Immature natural killer cell (primary cell): ENCODE measurements around the gene INTS6L. TPM values are rescaled to one million over a fixed set of nuclear protein-coding genes. Genes with fewer than 3 reads are reported as not detected.
"Not testable (repeated sequence)": the region's sequence is repeated elsewhere in the genome, so short reads cannot be mapped to it uniquely, and the experiment has no call there.

Experiments used
- DNase-seq, 3 donors: peaks; one replicate each; pipeline ENCODE4 v3.0.0; 2022; ENCODE audit warnings: mixed read lengths in 1 of 3
- H3K27ac Mint-ChIP-seq, 6 donors: one replicate each; pipeline ENCODE4 v1.8.0; 2020; ENCODE audit warnings: mixed read lengths in 6 of 6, mild to moderate bottlenecking in 5 of 6, inconsistent platforms in 4 of 6, moderate library complexity in 3 of 6
- H3K27me3 Mint-ChIP-seq, 3 donors: one replicate each; pipeline ENCODE4 v1.8.0; 2020 to 2021; ENCODE audit warnings: low read depth in 3 of 3, mild to moderate bottlenecking in 3 of 3, mixed read lengths in 3 of 3, moderate library complexity in 3 of 3, inconsistent platforms in 1 of 3
- H3K36me3 Mint-ChIP-seq, 3 donors: one replicate each; pipeline ENCODE4 v1.8.0; 2020; ENCODE audit warnings: mixed read lengths in 3 of 3, inconsistent platforms in 2 of 3, mild to moderate bottlenecking in 2 of 3
- H3K4me1 Mint-ChIP-seq, 2 donors: one replicate each; pipeline ENCODE4 v1.8.0; 2020; ENCODE audit warnings: inconsistent platforms in 2 of 2, mild to moderate bottlenecking in 2 of 2, mixed read lengths in 2 of 2, moderate library complexity in 1 of 2
- H3K4me3 Mint-ChIP-seq, 5 donors: one replicate each; pipeline ENCODE4 v1.8.0; 2020; ENCODE audit warnings: mild to moderate bottlenecking in 5 of 5, mixed read lengths in 5 of 5, inconsistent platforms in 3 of 5, moderate library complexity in 3 of 5
- H3K9me3 Mint-ChIP-seq, 6 donors: one replicate each; pipeline ENCODE4 v1.8.0; 2020; ENCODE audit warnings: mild to moderate bottlenecking in 6 of 6, mixed read lengths in 6 of 6, inconsistent platforms in 4 of 6, moderate library complexity in 3 of 6
- polyA plus RNA-seq, 3 donors: library from polyadenylated mRNA; unstranded; fragments of 300-500 nt; fragmentation: Illumina TruSeq; gene quantifications; one replicate each; pipeline ENCODE4 v1.2.3, GENCODE V29; 2021

The INTS6L gene
- polyA plus RNA-seq, 3 donors from 2014 or later = 3.2 to 5.7 (median 3.8) TPM

- Mint-ChIP-seq H3K27me3 (peaks cover 9 to 18% (median 10%) of the 10 kb centered on the region in 3 donors), H3K27ac (no peak overlapping the region), H3K4me1 (no peaks in the 10 kb centered on the region), H3K9me3 (no peaks in the 10 kb centered on the region), H3K36me3 (no peaks in the 10 kb centered on the region), H3K4me3 (no peak overlapping the region)
- no peak for DNase-seq
Measured at GRCh38 chrX:135591871-135592270, 71.4 kb downstream of the INTS6L start.

GRCh38 chrX:135594049-135594448, 73.6 kb downstream of the INTS6L start:
- H3K4me3 Mint-ChIP-seq, H3K9me3 Mint-ChIP-seq, H3K27ac Mint-ChIP-seq, H3K36me3 Mint-ChIP-seq, H3K4me1 Mint-ChIP-seq, DNase-seq: not testable (repeated sequence)
- peaks cover 9 to 18% (median 10%) of the 10 kb centered on the region in 3 donors for H3K27me3 Mint-ChIP-seq

- not testable (repeated sequence) for H3K36me3 Mint-ChIP-seq, H3K4me3 Mint-ChIP-seq, DNase-seq, H3K4me1 Mint-ChIP-seq, H3K9me3 Mint-ChIP-seq, H3K27ac Mint-ChIP-seq
- H3K27me3 Mint-ChIP-seq = peaks cover 9 to 18% (median 10%) of the 10 kb centered on the region in 3 donors
Measured at GRCh38 chrX:135594453-135594852, 74.0 kb downstream of the INTS6L start.

GRCh38 chrX:135595543-135595942, 75.1 kb downstream of the INTS6L start:
- Mint-ChIP-seq H3K4me1 (no peaks in the 10 kb centered on the region), H3K27me3 (peaks cover 10 to 18% (median 12%) of the 10 kb centered on the region in 3 donors), H3K9me3 (no peaks in the 10 kb centered on the region), H3K36me3 (no peaks in the 10 kb centered on the region), H3K4me3 (no peak overlapping the region), H3K27ac (no peak overlapping the region)
- no peak for DNase-seq

- Mint-ChIP-seq H3K36me3 (no peaks in the 10 kb centered on the region), H3K27me3 (peaks cover 10 to 15% (median 12%) of the 10 kb centered on the region in 3 donors), H3K4me1 (no peaks in the 10 kb centered on the region), H3K27ac (no peak overlapping the region), H3K4me3 (no peak overlapping the region), H3K9me3 (no peaks in the 10 kb centered on the region)
- peak; percentile 3 to 39 (median 22) for DNase-seq
Measured at GRCh38 chrX:135596495-135596894, 76.0 kb downstream of the INTS6L start.

- peaks cover 0 to 8% (median 0%) of the 10 kb centered on the region in 3 donors for H3K27me3 Mint-ChIP-seq
- no peak overlapping the region for H3K4me3 Mint-ChIP-seq
- H3K36me3 Mint-ChIP-seq = no peaks in the 10 kb centered on the region
- no peaks in the 10 kb centered on the region for H3K4me1 Mint-ChIP-seq
- H3K9me3 Mint-ChIP-seq = no peaks in the 10 kb centered on the region
- DNase-seq = no peak
- no peak overlapping the region for H3K27ac Mint-ChIP-seq
Measured at GRCh38 chrX:135605906-135606305, 85.4 kb downstream of the INTS6L start.

- H3K4me1 Mint-ChIP-seq, H3K27me3 Mint-ChIP-seq, H3K27ac Mint-ChIP-seq, H3K9me3 Mint-ChIP-seq, H3K36me3 Mint-ChIP-seq, DNase-seq, H3K4me3 Mint-ChIP-seq: not testable (repeated sequence)
Measured at GRCh38 chrX:135624408-135625204, 104.1 kb downstream of the INTS6L start.

GRCh38 chrX:135625995-135626394, 105.5 kb downstream of the INTS6L start:
- peaks cover 0 to 2% (median 0%) of the 10 kb centered on the region in 3 donors for H3K27me3 Mint-ChIP-seq
- H3K4me1 Mint-ChIP-seq = no peaks in the 10 kb centered on the region
- DNase-seq = no peak
- no peaks in the 10 kb centered on the region for H3K9me3 Mint-ChIP-seq
- no peaks in the 10 kb centered on the region for H3K36me3 Mint-ChIP-seq
- H3K27ac Mint-ChIP-seq = no peak overlapping the region
- no peak overlapping the region for H3K4me3 Mint-ChIP-seq

- Mint-ChIP-seq H3K4me3 (no peak overlapping the region), H3K9me3 (no peaks in the 10 kb centered on the region), H3K36me3 (no peaks in the 10 kb centered on the region), H3K27me3 (peaks cover 0 to 9% (median 0%) of the 10 kb centered on the region in 3 donors), H3K4me1 (no peaks in the 10 kb centered on the region), H3K27ac (no peak overlapping the region)
- DNase-seq = no peak
Measured at GRCh38 chrX:135629342-135629741, 108.9 kb downstream of the INTS6L start.

Other genes with a start within 250 kb of the INTS6L start
- gene ETDC, start 211.2 kb upstream of the INTS6L start, polyA plus RNA-seq = not detected
- 1 to 10 TPM; 5.5 to 8.4 (median 7.8) TPM for gene ZNF75D, start 176.6 kb upstream of the INTS6L start, polyA plus RNA-seq
- 1 to 10 TPM in 2 of 3 donors, not detected in 1; 1.1 to 1.6 TPM for gene ZNF449, start 175.9 kb upstream of the INTS6L start, polyA plus RNA-seq
- gene SMIM10L2A, start 98.7 kb upstream of the INTS6L start, polyA plus RNA-seq = under 1 TPM in 2 of 3 donors, not detected in 1; 0.17 to 0.34 TPM
- gene CT45A1, start 193.0 kb downstream of the INTS6L start, polyA plus RNA-seq = not detected
- gene CT45A3, start 247.5 kb downstream of the INTS6L start, polyA plus RNA-seq = not detected